Osteoblast (primary cell): ENCODE results near the gene GRIN3B. TPM values are rescaled to one million over a fixed set of nuclear protein-coding genes. Genes with fewer than 3 reads are reported as not detected.

Experiments used
- small RNA-seq: library from RNA; depleted of rRNA; stranded (forward); fragments of <200 nt; gene quantifications from one replicate; pipeline ENCODE3, GENCODE V24; 2012
- total RNA-seq: library from RNA; depleted of rRNA; stranded (reverse); fragments of >200 nt; gene quantifications from 2 replicates; pipeline ENCODE4 v1.2.3, GENCODE V29; 2012

GRIN3B gene
- total RNA-seq, 1 donor, result not detected

Small RNA genes within 50 kb of the gene (small RNA-seq; reads per million reads assigned to genes)
- gene RNU6-2, result 1.9 reads per million, percentile 62 among the genes with 10 or more reads in this experiment

Other genes starting within 250 kb of the GRIN3B start
- gene MISP, start 249.3 kb upstream of the GRIN3B start, total RNA-seq, result 0.36 and 0.59 TPM in 2 replicates
- gene PTBP1, start 203.0 kb upstream of the GRIN3B start, total RNA-seq, result 106 and 124 TPM in 2 replicates
- gene PLPPR3, start 178.5 kb upstream of the GRIN3B start, total RNA-seq, result 0.36 TPM in 1 of 2 replicates, not detected in the other
- not detected in 2 replicates for gene AZU1, start 172.6 kb upstream of the GRIN3B start, total RNA-seq
- not detected in 2 replicates for gene PRTN3, start 159.4 kb upstream of the GRIN3B start, total RNA-seq
- 0.36 and 0.59 TPM in 2 replicates for gene ELANE, start 148.1 kb upstream of the GRIN3B start, total RNA-seq
- 8.3 and 19.9 TPM in 2 replicates for gene CFD, start 140.8 kb upstream of the GRIN3B start, total RNA-seq
- 20.6 and 25.0 TPM in 2 replicates for gene MED16, start 107.2 kb upstream of the GRIN3B start, total RNA-seq
- not detected in 2 replicates for gene RNU6-9, start 106.9 kb upstream of the GRIN3B start, total RNA-seq
- gene R3HDM4, start 87.2 kb upstream of the GRIN3B start, total RNA-seq, result 31.1 and 32.7 TPM in 2 replicates
- gene KISS1R, start 83.1 kb upstream of the GRIN3B start, total RNA-seq, result not detected in 2 replicates
- gene ARID3A, start 74.4 kb upstream of the GRIN3B start, total RNA-seq, result 19.4 and 21.7 TPM in 2 replicates
- 45.6 and 46.6 TPM in 2 replicates for gene WDR18, start 16.1 kb upstream of the GRIN3B start, total RNA-seq
- 74.0 and 84.0 TPM in 2 replicates for gene TMEM259, start 20.7 kb downstream of the GRIN3B start, total RNA-seq
- gene RNU6-2, start 21.1 kb downstream of the GRIN3B start, total RNA-seq, result not detected in 2 replicates
- 537 and 594 TPM in 2 replicates for gene CNN2, start 26.2 kb downstream of the GRIN3B start, total RNA-seq
- gene ABCA7, start 39.7 kb downstream of the GRIN3B start, total RNA-seq, result 33.3 and 43.0 TPM in 2 replicates
- gene ARHGAP45, start 66.7 kb downstream of the GRIN3B start, total RNA-seq, result 0.59 and 0.72 TPM in 2 replicates
- gene POLR2E, start 95.0 kb downstream of the GRIN3B start, total RNA-seq, result 70.2 and 74.0 TPM in 2 replicates
- gene GPX4, start 103.6 kb downstream of the GRIN3B start, total RNA-seq, result 515 TPM in 2 replicates
- gene SBNO2, start 173.8 kb downstream of the GRIN3B start, total RNA-seq, result 58.0 and 69.1 TPM in 2 replicates
- gene STK11, start 205.4 kb downstream of the GRIN3B start, total RNA-seq, result 75.7 and 100 TPM in 2 replicates
- gene CBARP, start 237.6 kb downstream of the GRIN3B start, total RNA-seq, result 1.8 and 2.9 TPM in 2 replicates
- gene ATP5F1D, start 241.3 kb downstream of the GRIN3B start, total RNA-seq, result 12.4 and 13.8 TPM in 2 replicates
- gene MIDN, start 248.2 kb downstream of the GRIN3B start, total RNA-seq, result 14.4 and 19.9 TPM in 2 replicates